Inflammatory macrophage treated with lipopolysaccharide for 4 hours (primary cell): Measurements from ENCODE around the gene ZBED4.

Source experiments
- DNase-seq: peaks from one replicate; pipeline ENCODE4 v3.0.0-alpha.2; 2020

ZBED4 gene

GRCh38 chr22:49879871-49880270 lies 26.2 kb downstream of the ZBED4 start:
- DNase-seq, result no peak

- no peak for DNase-seq
Measured at GRCh38 chr22:49880281-49880680, 26.6 kb downstream of the ZBED4 start.

GRCh38 chr22:49881856-49882255 lies 28.2 kb downstream of the ZBED4 start:
- no peak for DNase-seq

- no peak for DNase-seq
Measured at GRCh38 chr22:49882519-49883293, 29.1 kb downstream of the ZBED4 start.

GRCh38 chr22:49883294-49883640 lies 29.6 kb downstream of the ZBED4 start:
- DNase-seq, result no peak

- no peak for DNase-seq
Measured at GRCh38 chr22:49884075-49884474, 30.4 kb downstream of the ZBED4 start.

- DNase-seq, result no peak
Measured at GRCh38 chr22:49884503-49885260, 31.0 kb downstream of the ZBED4 start.

- DNase-seq, result no peak
Measured at GRCh38 chr22:49885281-49885680, 31.6 kb downstream of the ZBED4 start.

GRCh38 chr22:49885881-49886280 lies 32.2 kb downstream of the ZBED4 start:
- DNase-seq, result no peak

GRCh38 chr22:49886346-49887063 lies 32.9 kb downstream of the ZBED4 start:
- no peak for DNase-seq

- no peak for DNase-seq
Measured at GRCh38 chr22:49887064-49887451, 33.4 kb downstream of the ZBED4 start.

GRCh38 chr22:49887702-49888101 lies 34.1 kb downstream of the ZBED4 start:
- no peak for DNase-seq

GRCh38 chr22:49889071-49889470 lies 35.4 kb downstream of the ZBED4 start:
- no peak for DNase-seq

- DNase-seq, result no peak
Measured at GRCh38 chr22:49892226-49892899, 38.7 kb downstream of the ZBED4 start.

GRCh38 chr22:49893025-49893424 lies 39.4 kb downstream of the ZBED4 start:
- no peak for DNase-seq

GRCh38 chr22:49894322-49895054 lies 40.8 kb downstream of the ZBED4 start:
- DNase-seq, result no peak

GRCh38 chr22:49896201-49896600 lies 42.6 kb downstream of the ZBED4 start:
- DNase-seq, result no peak

- DNase-seq, result no peak
Measured at GRCh38 chr22:49897015-49897684, 43.5 kb downstream of the ZBED4 start.

- DNase-seq, result peak; percentile 32
Measured at GRCh38 chr22:49899530-49899929, 45.9 kb downstream of the ZBED4 start.

GRCh38 chr22:49900441-49901230 lies 47.0 kb downstream of the ZBED4 start:
- no peak for DNase-seq

GRCh38 chr22:49901457-49901856 lies 47.8 kb downstream of the ZBED4 start:
- DNase-seq, result no peak
